Measurements from ENCODE around the gene C1orf167. TPM values are rescaled to one million over a fixed set of nuclear protein-coding genes. Genes with fewer than 3 reads are reported as not detected.
A peak's percentile ranks its signal among the peaks of the same experiment; 100 is the strongest.

Gene C1orf167
- total and polyA plus RNA-seq, 2 donors from 2014 or later: 1.9 to 4.2 TPM

DNA sequence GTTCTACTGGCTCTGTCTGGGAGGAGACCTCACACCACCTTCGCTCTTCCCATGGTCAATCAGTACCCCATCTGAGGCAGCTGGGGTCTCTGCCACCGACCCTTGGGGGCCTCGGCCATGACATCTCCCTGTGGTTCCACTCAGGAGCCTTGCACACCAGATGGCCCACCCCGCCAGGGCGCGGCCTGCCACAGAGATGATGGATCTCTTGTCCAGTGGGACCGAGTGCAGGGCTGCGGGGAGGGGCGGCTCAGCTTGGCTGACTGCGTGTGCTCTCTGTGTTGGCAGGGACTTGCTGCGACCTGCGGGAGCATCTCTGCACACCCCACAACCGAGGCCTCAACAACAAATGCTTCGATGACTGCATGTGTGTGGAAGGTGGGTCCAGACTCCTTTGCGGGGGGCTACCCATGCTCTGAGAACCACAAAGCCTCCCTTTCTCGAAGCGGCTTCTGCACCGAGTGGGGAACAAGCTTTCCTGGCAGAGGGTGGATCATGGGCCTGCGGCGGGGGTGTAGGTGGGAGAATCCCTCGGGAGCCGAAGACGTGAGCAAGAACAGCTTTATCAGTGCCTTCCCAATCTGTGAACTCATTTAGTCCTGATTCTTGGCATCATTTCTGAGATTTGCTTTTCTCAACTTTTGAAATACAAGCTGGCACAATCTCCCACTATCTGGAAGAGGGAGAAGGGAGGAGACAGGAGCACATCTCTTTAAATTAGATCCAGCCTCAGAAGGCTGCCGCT lies 47.0 kb upstream of the C1orf167 start:
- DNase-seq (peak in 1 of 5 donors; percentile 16), FAIRE-seq (no peak)
- H3K27me3 ChIP-seq (ENCODE audit: control insufficient read depth, insufficient read depth, low read length): no peaks in the 10 kb centered on the region
- H3K9me3 ChIP-seq (ENCODE audit: control insufficient read depth in 2 of 3, insufficient read depth in 1 of 3, low read length in 3 of 3): no peaks in the 10 kb centered on the region
- H3K4me3 ChIP-seq (ENCODE audit: low read length in 3 of 3): no peak overlapping the region
- intact Hi-C loops (cut with DNase I): loop anchor here (10.0 kb wide), 1 partner anchor 50 kb away; the partner anchor contains the start of gene FBXO6
- peaks cover 0 to 10% (median 0%) of the 10 kb centered on the region in 3 donors for H3K4me1 ChIP-seq (ENCODE audit: control insufficient read depth in 2 of 3, insufficient read depth in 2 of 3, low read depth in 1 of 3, low read length in 3 of 3)
- H3K9ac ChIP-seq (ENCODE audit: low read length in 3 of 3): no peak overlapping the region
- H3K36me3 ChIP-seq (ENCODE audit: control insufficient read depth in 2 of 3, insufficient read depth in 3 of 3, low read length in 3 of 3): no peaks in the 10 kb centered on the region
- no peak overlapping the region for H3K27ac ChIP-seq (ENCODE audit: low read depth in 2 of 2, low read length in 2 of 2)
- TF ChIP-seq, protein P1, sequence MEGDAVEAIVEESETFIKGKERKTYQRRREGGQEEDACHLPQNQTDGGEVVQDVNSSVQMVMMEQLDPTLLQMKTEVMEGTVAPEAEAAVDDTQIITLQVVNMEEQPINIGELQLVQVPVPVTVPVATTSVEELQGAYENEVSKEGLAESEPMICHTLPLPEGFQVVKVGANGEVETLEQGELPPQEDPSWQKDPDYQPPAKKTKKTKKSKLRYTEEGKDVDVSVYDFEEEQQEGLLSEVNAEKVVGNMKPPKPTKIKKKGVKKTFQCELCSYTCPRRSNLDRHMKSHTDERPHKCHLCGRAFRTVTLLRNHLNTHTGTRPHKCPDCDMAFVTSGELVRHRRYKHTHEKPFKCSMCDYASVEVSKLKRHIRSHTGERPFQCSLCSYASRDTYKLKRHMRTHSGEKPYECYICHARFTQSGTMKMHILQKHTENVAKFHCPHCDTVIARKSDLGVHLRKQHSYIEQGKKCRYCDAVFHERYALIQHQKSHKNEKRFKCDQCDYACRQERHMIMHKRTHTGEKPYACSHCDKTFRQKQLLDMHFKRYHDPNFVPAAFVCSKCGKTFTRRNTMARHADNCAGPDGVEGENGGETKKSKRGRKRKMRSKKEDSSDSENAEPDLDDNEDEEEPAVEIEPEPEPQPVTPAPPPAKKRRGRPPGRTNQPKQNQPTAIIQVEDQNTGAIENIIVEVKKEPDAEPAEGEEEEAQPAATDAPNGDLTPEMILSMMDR (IDR thresholded peaks at IDR 0.05; ENCODE audit: borderline replicate concordance, extremely low read depth, insufficient read depth): no peak

DNA sequence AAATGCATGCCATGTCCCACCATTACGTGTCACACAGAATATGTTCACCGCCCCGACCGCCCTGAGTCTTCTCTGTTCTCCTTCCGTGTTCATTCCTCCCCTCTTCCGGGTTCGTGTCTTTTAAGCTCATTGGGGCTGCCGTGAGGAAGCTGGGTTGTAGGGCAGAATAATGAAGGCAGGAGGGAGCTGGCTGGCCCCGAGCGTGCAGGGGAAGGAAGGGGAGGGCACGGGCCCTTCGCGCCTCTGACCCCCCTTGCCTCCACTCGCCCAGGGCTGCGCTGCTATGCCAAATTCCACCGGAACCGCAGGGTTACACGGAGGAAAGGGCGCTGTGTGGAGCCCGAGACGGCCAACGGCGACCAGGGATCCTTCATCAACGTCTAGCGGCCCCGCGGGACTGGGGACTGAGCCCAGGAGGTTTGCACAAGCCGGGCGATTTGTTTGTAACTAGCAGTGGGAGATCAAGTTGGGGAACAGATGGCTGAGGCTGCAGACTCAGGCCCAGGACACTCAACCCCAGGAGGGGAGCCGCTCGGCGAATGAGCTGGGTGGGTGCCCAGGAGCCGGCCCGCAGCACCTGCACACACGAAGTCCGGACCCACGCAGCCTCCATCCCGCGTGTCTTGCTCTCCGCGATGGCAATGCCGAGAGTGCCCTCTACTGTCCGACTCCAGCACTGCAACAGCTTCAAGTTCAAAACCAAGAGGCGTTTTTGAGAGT lies 42.5 kb upstream of the C1orf167 start:
- peak overlapping the region in 1 of 3 donors; percentile 16 for H3K9ac ChIP-seq (ENCODE audit: low read length in 3 of 3)
- peaks cover 0 to 6% (median 0%) of the 10 kb centered on the region in 3 donors for H3K4me1 ChIP-seq (ENCODE audit: control insufficient read depth in 2 of 3, insufficient read depth in 2 of 3, low read depth in 1 of 3, low read length in 3 of 3)
- DNase-seq (peak; percentile 65 to 93 (median 75)), FAIRE-seq (no peak)
- intact Hi-C loops (cut with DNase I): loop anchor here (10.0 kb wide), 1 partner anchor 55 kb away; the partner anchor contains the start of gene FBXO6
- peak overlapping the region in 2 of 3 donors; percentile 33 to 42 for H3K4me3 ChIP-seq (ENCODE audit: low read length in 3 of 3)
- H3K36me3 ChIP-seq (ENCODE audit: control insufficient read depth in 2 of 3, insufficient read depth in 3 of 3, low read length in 3 of 3): no peaks in the 10 kb centered on the region
- TF ChIP-seq, protein P1 (IDR thresholded peaks at IDR 0.05; ENCODE audit: borderline replicate concordance, extremely low read depth, insufficient read depth): peak; percentile 98
- H3K9me3 ChIP-seq (ENCODE audit: control insufficient read depth in 2 of 3, insufficient read depth in 1 of 3, low read length in 3 of 3): no peaks in the 10 kb centered on the region
- H3K27ac ChIP-seq (ENCODE audit: low read depth in 2 of 2, low read length in 2 of 2): no peak overlapping the region
- H3K27me3 ChIP-seq (ENCODE audit: control insufficient read depth, insufficient read depth, low read length): no peaks in the 10 kb centered on the region

DNA sequence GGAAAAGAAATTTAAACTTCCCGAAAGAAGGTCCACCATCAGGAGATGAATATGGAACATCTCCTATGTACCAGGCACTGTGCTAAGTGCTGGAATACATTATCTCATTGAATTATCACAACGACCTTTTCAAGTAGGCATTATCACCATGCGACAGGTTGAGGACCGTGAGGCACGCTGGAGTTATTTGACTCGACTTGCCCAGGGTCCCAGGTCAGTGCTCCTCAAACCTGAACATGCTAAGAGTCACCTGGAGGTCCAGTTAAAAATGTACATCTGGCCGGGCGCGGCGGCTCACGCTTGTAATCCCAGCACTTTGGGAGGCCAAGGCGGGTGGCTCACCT lies 42.0 kb upstream of the C1orf167 start:
- no peak for DNase-seq
- no peaks in the 10 kb centered on the region for H3K27me3 ChIP-seq (ENCODE audit: control insufficient read depth, insufficient read depth, low read length)
- no peak for FAIRE-seq
- H3K9me3 ChIP-seq (ENCODE audit: control insufficient read depth in 2 of 3, insufficient read depth in 1 of 3, low read length in 3 of 3): no peaks in the 10 kb centered on the region
- intact Hi-C loops (cut with DNase I): no loop called here
- no peaks in the 10 kb centered on the region for H3K36me3 ChIP-seq (ENCODE audit: control insufficient read depth in 2 of 3, insufficient read depth in 3 of 3, low read length in 3 of 3)
- H3K9ac ChIP-seq (ENCODE audit: low read length in 3 of 3): no peak overlapping the region
- TF ChIP-seq, protein P1 (IDR thresholded peaks at IDR 0.05; ENCODE audit: borderline replicate concordance, extremely low read depth, insufficient read depth): no peak
- peaks cover 0 to 6% (median 0%) of the 10 kb centered on the region in 3 donors for H3K4me1 ChIP-seq (ENCODE audit: control insufficient read depth in 2 of 3, insufficient read depth in 2 of 3, low read depth in 1 of 3, low read length in 3 of 3)
- H3K27ac ChIP-seq (ENCODE audit: low read depth in 2 of 2, low read length in 2 of 2): no peak overlapping the region
- H3K4me3 ChIP-seq (ENCODE audit: low read length in 3 of 3): peak overlapping the region in 1 of 3 donors; percentile 42
